GM19452 (cell line): ENCODE results near the gene LRRC61.

Experiments
- ATAC-seq: cut with Tn5 transposase; IDR thresholded peaks from one replicate; pipeline ENCODE4 v1.9.1; 2021; ENCODE audit not compliant: unreplicated experiment

LRRC61 gene

DNA sequence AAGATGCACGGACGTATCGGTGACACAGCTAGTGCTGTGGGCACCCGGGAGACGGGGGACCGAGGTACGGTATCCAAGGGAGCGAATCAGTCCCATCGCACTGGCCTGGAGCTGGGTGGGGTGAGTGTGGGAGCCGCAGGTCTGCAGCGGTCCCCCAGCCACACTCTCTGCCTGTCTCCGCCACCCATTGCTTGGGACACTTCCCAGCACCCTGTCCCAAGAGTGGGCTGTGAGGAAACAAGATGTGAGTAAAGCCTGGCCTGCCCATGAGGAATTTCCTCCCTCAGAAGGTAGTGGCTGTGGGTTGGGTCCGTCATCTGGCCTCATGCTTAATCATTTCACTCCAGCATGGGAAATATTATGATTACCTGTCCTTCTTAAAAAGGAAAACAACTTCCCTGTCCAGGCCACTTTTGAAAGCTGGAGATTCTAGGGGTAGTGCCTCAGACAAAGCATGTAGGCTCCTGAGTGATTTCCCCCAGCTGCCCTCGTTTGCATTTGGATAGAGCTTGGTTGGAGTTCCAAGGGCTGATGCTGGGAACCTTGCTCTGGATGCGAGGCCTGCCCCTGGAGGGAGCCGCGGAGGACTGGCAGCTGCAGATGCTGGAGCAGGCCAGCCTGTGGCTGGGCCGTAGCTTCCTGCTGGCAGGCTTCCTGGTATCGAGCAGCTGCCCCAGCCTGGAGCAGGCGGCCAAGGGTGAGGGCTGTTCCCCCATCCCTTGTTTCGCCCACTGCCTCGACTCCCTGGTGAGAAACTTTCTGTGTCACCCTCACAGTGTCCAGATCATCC lies 6.4 kb downstream of the LRRC61 start:
- ATAC-seq: no peak

DNA sequence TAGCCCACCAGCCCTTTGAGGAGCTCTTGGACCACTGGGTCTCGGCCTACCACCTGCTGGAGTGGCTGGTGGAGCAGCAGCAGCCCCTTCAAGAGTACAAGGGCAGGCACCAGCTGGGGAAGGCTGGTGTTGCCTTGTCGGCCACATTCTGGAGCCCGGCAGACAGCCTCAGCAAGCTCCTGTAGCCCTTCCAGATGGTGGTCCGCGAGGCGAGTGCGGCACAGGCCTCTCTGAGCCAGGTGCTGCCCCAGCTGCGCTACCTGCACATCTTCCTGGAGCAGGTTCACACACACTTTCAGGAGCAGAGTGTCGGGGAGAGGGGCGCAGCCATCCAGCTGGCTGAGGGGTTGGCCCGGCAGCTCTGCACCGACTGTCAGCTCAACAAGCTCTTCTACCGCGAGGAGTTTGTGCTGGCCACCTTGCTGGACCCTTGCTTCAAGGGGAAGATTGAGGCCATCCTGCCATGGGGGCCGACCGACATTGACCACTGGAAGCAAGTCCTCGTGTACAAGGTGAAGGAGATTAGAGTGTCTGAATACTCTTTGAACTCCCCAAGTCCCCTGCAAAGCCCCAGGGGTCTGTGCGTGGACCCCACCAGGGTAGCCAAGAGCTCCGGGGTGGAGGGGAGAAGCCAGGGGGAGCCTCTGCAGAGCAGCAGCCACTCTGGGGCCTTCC lies 7.2 kb downstream of the LRRC61 start:
- no peak for ATAC-seq

DNA sequence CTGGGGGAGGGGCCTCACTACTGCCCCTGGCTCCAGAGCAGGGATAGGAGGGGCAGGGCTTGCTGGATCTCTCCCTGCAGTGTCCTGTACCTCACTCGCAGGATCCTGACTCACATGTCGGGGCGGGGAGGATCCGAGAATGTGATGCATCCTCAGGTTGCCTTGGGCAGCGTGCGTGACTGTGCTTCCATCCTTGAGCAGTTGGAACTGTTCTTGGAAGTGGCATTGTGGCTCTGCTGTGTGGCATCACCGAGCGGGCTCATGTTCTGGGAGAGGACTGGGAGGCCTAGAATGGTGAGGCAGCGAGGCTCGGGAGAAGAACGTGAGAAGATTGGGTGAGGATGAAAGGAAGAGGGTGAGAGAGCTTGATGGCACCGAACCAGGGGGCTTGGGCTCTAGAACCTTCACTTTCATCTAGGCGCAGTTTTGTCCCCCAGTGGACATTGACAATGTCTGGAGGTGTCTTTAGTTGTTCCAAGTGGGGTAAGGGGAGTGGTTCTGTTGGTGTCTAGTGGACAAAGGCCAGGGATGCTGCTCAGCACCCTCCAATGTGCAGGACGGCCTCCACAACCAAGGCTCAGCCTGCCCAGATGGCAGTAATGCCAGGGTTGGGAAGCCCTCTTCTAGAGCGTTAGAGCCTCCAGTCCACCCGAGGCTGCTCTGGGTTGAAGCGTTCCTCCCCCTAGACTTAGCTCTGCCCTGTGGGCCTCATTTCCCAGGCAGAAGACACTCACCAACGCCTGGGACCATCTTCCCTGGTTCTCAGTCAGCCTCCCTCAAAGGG lies 9.9 kb downstream of the LRRC61 start:
- no peak for ATAC-seq

DNA sequence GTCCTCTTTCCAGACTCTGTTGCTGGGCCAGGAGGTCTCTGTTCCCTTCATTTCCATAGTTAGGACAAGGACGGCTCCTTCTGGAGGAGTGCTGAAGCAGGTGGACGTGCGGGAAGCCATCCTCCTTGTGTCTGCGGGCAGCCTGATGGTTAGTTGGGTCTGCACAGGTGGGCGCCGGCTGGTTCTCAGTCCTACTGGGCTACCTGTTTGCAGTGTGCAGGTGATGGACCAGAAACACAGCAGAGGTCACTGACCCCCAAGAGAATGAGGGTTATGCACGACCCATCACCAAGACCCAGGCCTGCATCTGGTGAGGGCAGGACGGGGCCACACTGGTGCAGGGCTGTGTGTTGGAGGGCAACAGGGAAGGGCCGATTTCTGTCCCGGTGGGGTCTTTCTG lies 10.5 kb downstream of the LRRC61 start:
- no peak for ATAC-seq

DNA sequence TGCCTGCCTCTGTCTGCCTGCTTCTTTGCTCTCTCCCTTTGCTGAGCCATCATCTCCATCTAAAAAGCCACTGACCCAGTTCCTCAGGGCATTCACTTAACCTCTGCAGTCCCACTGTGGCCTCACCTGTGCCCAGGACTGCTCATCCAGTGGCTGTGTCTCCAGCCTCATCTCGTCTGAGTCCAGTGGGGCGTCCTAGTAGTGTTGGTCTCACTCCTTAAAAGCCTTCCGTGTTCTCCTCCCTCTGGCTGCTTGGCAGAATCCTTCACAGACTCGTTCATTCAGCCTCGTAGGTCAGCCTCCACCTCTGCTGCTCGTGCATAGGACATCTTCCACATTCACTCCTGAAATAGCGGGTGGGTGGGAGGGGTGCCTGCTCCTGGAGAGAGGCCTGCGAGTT lies 11.0 kb downstream of the LRRC61 start:
- no peak for ATAC-seq

DNA sequence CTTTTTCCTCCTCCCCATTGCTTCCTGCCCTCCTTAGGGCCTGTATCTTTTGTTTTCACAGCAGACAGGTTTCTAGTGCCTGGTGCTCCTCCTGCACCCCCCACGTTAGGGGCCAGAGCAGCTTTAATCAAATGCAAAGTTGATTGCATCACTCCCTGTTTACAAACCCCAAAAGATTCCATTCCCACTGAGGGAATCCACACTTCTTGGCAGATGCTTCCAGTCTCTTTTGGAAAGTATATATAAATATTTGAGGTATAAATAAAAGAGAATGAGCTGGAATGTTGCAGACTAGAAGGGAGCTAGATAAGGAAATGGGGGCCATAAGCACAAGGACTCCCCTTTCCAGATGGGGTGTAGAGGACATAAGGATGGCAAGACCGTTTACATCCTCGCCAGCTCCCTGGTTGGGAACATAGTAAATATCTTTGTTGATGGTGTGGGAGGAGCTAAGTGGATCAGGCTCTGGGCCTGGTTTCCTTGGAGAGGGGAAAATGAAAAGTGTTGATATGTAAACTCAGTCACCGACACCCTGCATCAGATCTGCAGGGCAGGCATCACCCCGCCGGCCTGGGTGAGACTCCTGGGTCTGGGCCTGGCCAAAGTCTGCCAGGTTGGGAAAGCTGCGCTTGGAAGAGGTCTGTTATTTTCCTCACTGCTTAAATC lies 12.1 kb downstream of the LRRC61 start:
- no peak for ATAC-seq

DNA sequence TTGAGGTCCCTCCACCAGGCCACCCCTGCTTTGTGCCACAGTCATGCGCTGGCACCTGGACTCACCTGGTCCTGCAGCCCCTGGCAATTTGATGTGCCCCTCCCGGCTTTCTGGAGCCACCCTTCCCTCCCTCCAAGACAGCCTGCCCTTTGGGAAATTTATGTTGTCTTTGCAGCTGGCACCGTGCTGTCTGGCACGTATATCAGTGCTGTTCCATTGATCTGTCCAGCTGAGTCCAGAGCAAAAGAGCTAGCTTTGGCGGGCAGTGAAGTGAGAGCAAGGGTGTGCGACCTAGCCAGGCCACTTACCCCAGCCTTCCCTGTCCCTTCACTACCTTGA lies 12.6 kb downstream of the LRRC61 start:
- ATAC-seq: no peak

DNA sequence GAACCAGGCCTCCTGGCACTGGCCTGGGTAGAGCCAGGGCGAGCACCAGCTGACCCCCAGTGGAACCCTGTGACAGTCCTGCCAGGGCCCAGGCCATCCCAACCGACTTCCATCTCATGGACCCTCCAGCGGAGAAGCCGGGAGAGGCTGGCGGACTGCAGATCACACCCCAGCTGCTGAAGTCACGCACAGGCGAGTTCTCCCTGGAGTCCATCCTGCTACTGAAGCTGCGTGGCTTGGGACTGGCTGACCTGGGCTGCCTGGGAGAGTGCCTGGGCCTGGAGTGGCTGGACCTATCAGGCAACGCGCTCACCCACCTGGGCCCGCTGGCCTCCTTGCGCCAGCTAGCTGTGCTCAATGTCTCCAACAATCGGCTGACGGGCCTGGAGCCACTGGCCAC lies 13.6 kb downstream of the LRRC61 start:
- ATAC-seq: no peak

DNA sequence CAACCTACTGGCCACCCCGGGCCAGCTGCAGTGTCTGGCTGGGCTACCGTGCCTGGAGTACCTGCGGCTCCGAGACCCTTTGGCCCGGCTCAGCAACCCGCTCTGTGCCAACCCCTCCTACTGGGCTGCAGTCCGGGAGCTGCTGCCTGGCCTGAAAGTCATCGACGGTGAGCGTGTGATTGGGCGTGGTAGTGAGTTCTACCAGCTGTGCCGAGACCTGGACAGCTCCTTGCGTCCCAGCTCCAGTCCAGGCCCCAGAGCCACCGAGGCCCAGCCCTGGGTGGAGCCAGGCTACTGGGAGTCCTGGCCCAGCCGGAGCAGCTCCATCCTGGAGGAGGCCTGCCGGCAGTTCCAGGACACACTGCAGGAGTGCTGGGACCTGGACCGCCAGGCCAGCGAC lies 14.0 kb downstream of the LRRC61 start:
- ATAC-seq: no peak

DNA sequence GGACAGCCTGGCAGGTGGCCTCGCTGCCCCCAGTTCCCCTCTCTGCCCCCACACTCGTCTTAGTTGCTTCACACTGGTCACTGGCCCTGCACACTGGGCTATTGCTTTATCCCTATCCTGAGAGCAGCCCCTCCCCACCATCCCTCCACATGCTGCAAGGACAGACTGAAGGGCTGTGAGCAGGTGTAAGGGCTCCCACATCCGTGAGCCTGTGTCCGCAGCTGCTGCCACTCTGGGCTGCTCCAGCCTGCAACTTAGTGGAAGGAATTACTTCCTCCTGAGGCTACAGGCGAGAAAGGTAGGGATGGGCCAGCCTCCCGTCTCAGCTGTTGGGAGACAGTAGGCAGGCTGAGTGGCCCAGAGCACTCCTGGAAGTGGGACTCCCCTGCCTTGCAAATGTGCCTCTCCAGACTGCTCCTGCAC lies 14.5 kb downstream of the LRRC61 start:
- ATAC-seq: no peak

DNA sequence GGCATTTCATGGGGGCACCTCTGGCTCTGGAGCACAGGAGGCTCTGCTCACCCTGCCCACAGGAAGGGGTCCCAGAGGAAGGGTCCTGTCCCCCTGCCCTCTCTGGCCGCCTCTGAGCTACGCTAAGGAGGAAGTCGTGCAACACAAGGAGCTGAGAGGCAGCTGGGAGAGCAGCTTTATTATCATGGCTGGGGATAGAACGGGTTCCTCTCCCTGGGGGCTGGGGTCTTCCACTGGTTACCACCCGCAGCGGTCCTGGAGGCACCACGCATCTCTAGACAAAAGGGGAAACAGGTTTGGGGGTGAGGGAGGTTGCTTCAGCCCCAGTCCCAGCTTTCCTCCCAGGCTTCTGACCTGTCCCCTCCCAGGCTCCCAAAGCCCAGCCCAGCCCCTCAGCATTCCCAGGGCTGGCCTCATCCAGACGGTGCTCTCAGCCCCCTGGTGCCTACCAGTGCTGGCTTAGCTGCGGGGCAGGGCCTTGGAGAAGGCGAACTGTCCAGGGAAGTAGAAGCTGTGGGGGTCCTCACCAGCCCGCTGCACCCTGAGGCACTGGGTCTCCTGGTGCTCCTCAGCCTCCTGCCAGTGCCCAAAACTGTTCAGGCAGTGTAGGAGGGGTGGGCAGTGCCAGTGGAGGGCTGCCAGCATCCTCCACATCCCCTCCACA lies 15.1 kb downstream of the LRRC61 start:
- ATAC-seq: no peak

DNA sequence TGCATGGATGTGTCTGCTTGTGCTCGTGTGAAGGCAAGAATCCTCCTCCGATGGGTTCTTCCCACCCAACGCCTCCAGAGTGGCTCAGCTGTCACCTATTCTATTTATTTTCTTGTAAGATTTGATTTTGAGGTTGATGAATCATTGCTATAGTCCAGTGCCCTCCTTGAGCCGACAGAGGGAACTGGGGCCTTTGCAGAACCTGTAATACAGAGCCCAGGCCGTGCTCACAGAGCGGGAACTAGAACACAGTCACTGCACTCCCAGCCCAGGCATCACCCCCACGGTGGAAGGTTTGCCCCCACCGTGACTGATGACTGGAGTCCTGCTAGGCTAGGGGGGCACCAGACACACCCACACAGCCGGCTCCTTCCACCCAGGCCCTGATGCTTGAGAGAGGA lies 16.3 kb downstream of the LRRC61 start:
- no peak for ATAC-seq

DNA sequence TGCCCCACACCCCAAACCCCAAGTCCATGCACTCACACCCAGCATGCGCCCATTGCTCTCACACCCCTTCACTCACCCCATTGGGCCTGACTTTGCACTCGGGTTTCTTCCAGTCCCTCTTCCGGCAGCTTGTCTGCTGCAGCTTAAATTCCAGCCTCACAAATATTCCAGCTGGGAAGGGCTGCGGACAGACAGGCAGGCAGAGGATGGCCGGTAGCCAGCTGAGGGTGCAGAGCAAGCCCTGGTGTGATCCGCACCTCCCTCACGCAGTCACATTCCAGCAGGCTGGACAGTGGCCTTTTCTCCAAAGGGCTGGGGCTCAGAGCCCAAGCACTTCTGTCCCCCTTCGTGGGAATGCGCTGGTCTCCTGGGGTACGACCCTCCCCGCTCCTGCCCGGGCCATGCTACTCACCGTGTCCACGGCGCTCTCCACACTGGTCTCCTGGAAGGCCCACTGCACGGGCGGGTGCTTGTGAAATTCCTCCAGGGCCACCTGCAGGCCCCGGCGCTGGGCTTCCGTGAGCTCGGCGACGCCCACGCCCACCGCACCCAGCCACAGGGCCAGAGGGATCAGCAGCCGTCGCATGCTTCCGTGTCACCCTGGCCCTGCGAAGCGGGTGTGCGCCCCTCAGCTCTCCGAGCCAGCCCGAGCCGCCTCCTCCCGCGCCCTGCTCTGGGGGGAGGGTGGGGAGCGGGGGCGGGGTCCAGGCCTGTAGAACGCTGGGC lies 17.0 kb downstream of the LRRC61 start:
- no peak for ATAC-seq

DNA sequence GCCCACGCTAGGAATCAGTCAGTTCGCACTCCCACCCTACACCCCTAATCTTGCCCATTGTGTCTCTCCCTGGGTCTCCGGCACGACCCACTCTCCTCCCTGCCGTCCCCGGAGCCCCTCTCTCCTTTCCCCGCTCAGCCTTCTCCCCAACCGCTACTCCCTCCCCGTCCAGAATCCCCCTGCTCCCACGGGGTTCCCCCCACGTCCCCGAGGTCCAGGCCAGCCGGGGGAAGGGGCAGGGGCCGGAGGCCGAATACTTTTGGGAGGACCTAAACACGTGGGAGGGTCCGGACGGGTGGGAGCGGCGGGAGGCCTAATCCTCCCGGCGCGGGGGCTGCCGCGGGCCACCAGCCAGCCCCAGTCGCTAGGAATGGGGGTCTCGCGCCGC lies 17.7 kb downstream of the LRRC61 start:
- ATAC-seq: no peak

DNA sequence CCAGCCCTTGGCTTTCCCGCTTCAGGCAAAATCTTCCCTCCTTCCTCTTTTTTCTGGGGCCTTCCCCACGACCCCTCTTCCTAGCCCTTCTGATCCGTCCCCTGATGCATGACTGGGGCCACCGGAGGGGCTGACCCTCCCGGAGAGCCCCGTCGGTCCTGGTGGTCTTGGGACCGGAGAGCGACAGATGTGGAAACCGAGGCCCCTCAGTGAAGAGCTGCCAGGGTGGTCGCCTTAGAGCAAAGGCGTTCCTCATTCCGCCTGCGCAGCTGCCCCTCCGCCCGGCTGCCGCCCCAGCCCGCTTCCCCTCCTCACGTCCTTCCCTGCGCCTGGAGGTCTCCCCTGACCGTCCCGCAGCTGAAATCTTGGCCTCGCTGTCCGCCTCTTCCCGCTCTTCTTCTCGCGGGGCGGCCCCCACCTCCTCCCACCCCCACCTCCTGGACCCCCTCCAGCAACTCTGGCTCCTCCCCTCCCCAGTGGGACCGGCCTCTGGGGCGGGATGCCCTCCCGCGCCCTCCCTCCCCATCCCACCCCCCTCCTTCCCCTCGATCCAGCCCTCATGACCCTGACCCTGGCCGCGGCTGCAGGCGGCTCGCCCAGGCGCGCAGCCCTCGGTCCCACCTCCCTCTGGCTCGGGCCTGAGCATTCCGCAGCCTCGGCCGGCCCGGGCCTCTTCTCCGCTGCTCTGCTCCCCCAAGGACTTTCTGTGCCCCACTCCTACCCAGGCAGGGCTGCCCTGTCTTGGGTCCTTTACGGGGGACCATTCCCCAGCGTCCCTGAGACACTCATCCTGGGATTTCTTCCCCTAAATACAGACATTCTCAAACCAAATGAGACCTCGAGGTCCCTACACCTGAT lies 18.3 kb downstream of the LRRC61 start, which contains the start of gene RARRES2:
Gene RARRES2 (minus strand): TSS at position 367 of the 858 bp plus-strand sequence. CDS start 1,020 bp downstream, outside the sequence.
- ATAC-seq: no peak

DNA sequence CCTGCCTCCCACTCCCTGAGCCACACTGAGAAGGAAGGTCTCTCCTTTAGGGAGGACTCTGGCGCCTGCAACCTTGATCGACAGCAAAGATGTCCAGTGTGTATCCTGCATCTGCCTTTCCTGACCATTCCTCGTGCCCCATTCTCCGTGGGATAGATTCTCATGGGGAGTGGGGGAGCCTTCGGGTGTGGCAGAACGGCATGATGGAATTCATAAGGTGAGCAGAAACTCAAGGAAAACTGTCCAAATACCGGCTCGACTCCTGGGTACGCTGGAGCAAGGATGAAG lies 18.9 kb downstream of the LRRC61 start:
- ATAC-seq: no peak

DNA sequence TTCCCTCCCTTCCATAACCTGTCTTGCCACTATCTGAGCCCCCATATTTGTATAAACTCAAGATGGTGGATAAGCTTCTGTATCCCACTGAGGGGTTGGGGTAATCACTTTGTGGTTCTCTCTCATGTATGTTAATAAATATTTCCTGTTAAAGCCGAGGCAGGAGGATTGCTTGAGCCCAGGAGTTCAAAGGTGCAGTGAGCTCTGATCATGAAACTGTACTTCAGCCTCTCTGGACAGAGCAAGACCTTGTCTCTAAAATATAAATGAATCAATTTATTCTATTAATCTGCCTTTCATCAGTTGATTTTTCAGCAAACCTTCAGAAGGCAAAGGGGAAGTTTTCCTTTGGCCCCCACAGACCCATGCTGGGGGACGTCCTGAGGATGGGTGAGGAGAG lies 20.1 kb downstream of the LRRC61 start:
- ATAC-seq: no peak

DNA sequence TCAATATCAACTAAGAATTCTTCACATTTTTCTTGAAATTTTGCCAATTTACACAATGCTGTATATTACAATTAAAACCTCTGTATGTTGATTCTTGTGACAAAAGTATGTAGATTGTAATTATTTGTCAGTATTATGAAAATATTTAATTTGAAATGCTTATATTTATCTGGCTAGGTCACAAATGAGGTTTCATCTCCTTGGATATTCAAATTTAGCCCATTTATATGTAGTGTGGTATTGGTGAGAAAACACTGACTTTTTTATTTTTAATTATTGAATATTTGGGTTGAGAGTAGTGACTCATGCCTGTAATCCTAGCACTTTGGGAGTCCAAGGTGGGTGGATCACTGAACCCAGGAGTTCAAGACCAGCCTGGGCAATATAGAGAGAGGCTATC lies 21.1 kb downstream of the LRRC61 start:
- ATAC-seq: no peak

DNA sequence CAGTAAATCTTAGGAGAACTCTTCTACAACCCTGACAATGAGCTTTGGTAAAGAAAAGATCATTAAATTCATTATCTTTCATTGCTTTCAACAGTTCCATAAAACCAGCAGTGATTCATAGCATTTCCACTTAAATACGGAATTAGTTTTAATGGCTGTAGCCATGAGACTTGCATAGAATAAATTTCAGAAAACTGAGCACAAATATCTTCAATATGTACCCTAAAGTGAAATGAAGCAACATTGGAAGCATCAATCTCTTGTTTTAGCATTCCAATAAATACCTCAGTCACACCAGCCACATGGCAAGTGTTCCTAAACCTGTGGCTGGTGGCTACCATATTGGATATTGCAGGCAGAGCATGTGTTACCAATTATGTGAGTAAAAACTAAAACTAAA lies 21.9 kb downstream of the LRRC61 start:
- ATAC-seq: no peak

DNA sequence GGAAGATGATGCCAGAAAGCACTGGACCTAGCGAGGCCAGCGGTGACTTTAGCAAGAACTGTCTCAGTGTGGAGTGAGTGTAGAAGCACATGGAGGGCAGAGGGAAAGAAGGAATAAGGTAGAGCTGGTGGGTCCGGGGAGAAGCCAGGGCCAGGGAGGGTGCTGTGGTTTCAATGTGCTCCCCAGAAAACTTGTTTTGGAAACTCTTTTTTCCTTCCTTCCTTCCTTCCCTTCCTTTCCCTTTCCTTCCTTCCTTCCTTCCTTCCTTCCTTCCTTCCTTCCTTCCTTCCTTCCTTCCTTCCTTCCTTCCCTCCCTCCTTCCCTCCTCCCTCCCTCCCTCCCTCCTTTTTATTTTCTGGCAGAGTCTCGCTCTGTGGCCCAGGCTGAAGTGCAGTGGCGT lies 23.8 kb downstream of the LRRC61 start:
- no peak for ATAC-seq
